Measurements from ENCODE around the gene ZNF467.

ZNF467 gene

DNA sequence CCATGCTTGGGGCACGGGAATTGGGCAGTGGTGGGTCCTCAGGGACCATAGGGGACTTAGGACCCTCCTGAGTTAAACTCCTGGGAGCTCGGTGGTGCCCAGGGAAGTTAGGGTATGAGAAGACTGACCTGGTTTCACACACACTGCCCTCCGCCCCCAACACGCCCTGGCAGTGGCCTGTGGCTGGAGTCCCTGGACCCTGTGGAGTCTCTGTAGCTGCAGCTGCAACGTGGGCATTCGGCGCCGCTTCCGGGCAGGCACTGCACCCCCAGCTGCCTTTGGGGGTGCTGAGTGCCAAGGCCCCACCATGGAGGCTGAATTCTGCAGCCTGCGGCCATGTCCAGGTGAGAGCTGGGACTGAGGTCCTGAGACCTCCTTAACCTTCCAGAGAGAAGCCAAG is 34.9 kb upstream of the ZNF467 start:
- DNase-seq (ENCODE audit: low spot score) = no peak

DNA sequence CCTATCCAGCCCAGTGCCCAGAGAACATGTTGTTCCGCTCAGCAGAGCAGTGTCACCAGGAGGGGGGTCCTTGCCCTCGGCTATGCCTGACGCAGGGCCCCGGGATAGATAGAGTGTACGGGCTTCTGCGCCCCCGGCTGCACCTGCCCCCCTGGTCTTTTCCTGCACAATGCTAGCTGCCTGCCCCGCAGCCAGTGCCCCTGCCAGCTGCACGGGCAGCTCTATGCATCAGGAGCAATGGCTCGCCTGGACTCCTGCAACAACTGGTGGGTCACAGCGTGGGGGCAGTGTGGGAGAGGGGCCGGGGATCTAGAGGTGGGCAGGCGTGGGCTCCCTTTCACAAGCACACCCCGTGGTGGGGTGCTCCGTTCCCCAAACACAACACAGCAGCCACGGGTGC is 33.3 kb upstream of the ZNF467 start:
- DNase-seq (ENCODE audit: low spot score) = no peak

DNA sequence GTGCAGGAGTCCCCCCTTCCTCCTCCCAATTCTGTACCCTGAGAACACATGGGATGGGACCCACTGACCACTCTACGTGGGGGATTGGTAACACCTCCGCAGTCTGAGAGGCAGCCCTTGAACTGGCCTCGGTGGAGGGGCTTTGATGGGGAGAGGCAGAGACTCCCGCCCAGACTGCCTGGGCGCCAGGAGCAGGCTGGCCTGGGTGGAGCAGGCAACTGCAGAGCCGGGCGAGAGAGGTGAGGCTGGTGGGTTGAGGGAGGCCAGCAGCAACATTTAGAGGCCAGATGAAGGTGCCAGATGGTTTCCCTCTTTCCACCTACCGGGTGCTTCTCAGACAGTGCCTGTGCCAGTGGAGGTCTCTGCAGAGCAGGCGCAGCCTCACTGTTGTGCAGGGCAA is 30.7 kb upstream of the ZNF467 start:
- DNase-seq (ENCODE audit: low spot score) = no peak

DNA sequence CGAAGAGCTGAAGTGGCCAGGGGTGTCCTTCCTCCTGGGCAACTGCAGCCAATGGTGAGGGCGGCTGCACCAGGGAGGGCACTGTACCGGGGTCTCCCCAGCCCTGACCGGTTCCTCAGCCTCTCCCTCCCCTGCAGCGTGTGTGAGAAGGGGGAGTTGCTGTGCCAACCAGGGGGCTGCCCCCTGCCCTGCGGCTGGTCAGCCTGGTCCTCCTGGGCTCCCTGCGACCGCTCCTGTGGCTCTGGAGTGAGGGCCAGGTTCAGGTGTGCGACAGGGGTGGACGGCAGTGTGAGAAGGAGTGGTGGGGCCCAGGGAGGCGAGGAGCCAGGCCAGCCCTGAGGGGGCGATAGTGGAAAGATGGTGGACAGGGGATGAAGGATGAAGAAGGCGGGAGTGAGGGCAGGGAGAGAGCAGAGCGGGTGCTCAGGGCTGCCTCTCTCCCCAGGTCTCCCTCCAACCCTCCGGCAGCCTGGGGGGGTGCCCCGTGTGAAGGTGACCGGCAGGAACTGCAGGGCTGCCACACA is 30.2 kb upstream of the ZNF467 start:
- DNase-seq (ENCODE audit: low spot score) = no peak

DNA sequence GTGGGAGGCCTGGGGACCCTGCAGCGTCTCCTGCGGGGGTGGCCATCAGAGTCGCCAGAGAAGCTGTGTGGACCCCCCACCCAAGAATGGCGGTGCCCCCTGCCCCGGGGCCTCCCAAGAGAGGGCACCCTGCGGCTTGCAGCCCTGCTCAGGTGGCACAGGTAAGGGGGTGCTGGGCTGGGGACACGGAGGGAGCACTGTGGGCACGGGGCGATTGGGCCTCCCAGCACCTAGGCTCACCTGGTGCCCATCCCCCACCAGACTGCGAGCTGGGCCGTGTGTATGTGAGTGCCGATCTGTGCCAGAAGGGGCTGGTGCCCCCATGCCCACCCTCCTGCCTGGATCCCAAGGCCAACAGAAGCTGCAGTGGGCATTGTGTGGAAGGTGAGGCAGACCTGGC is 29.6 kb upstream of the ZNF467 start:
- DNase-seq (ENCODE audit: low spot score) = no peak

DNA sequence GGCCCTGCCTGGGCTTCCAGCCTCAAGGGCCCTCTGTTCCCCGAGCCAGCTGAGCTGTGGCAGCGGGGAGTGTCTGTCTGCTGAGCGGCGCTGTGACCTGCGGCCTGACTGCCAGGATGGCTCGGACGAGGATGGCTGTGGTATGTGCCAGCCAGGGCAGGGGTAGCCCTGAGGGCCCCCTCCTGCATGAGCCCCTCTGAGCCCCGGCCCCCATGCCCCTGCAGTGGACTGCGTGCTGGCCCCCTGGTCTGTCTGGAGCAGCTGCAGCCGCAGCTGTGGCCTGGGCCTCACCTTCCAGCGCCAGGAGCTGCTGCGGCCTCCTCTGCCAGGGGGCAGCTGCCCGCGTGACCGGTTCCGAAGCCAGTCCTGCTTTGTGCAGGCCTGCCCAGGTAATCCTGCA is 28.4 kb upstream of the ZNF467 start:
- DNase-seq (ENCODE audit: low spot score) = no peak

DNA sequence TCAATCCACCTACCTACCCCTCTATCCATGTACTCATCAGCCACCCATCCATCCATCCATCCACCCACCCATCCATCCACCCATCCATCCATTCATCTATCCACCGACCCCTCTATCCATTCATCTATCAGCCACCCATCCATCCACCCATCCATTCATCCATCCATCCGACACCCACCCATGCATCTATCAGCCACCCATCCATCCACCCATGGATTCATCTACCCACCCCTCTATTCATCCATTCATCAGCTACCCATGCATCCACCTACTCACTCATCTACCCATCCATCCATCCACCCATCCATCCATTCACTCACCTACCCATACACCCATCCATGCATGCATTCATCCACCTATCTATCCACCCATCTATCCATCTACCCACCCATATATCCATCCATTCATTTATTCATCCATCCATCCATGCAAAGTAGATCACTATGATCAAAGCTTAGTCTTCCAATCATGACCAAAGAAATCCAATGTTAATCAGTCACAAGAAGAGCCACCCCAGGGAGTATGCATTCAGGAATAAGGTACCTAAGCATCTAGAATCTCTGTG is 27.7 kb upstream of the ZNF467 start:
- no peak for DNase-seq (ENCODE audit: low spot score)

DNA sequence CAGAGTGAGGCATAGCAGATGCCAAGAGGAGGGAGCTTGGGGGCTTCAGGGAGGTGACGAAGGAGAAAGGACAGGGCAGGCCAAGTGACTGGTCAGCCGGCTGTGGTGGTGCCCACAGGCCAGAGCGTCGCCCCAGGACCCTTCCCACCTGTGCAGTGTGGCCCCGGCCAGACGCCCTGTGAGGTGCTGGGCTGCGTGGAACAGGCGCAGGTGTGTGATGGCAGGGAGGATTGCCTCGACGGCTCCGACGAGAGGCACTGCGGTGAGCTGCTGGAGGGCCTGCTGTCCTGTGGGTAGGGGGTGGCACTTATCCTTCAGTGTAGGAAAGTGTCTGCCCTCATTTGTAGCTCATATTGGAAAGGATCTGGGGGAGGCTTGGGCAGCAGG is 26.8 kb upstream of the ZNF467 start:
- no peak for DNase-seq (ENCODE audit: low spot score)

DNA sequence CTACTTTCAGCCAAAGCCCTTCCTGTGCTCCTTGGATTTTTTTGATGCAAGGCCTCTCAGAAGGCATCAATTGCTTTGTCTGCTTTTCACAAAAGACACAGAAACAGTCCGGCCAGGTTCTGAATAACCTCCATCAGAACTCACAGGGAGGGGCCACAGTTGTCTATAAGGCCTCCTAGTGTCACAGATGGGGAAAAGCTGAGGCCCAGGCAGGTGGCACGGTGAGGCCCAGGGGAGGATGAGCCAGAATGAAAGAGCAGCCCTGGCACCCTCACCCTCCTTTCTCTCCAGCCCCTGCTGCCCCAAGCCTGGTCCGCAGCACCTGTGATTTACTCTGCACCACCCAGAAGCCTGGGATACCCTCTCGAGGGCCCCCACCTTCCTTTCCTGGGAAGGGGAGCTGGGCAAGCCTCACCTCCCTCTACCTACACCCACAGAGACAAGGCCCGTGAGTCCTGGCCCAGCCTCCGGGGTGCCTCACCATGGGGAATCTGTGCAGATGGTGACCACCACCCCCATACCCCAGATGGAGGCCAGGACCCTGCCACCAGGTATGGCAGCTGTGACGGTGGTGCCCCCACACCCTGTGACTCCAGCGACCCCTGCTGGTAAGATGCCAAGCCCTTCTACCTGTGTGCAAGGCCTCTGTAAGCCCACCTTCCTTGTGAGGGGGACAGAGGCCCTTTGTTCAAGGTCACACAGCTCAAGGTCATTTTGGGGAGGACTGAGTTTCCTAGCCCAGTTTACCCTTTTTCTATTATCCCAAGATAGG is 26.2 kb upstream of the ZNF467 start:
- DNase-seq (ENCODE audit: low spot score) = no peak

DNA sequence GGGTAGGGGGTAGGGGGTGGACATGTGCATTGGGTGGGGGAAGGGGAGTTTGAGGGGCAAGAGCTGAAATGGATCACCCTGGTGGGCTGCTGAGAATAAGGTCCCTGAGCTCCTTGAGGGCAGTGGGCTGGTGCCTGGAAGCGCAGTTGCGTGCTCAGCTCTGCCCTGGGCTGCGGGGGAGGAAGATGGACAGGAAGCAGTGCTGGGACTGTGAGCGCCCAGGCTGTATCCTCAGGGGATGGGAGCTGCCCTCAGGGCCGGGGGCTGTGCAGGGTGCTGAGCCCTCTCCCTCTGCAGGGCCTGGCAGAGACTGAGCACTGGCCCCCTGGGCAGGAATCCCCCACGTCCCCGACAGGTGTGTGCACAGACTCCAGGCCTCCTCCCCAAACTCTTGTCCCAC is 24.4 kb upstream of the ZNF467 start:
- DNase-seq (ENCODE audit: low spot score) = no peak

DNA sequence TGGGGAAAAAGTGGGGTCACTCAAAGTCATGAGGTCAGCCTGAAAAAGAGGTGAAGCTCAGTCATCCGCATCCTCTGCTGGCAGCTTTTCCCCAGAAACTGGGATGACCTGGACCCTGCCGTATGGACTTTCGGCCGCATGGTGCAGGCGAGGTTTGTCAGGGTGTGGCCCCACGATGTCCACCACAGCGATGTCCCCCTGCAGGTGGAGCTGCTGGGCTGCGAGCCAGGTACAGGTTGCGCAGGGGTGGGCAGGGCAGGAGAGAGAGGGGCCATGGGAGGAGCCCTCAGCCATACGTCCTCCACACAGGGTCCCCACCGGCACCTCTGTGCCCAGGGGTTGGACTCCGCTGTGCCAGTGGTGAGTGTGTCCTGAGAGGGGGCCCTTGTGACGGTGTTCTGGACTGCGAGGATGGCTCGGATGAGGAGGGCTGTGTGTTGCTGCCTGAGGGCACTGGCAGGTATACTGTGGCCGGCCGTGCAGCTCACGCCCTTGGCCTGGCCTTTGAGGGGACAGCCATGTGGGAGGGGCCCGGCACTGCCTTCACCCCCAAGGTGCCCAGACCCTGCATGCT is 23.0 kb upstream of the ZNF467 start:
- DNase-seq (ENCODE audit: low spot score) = no peak

DNA sequence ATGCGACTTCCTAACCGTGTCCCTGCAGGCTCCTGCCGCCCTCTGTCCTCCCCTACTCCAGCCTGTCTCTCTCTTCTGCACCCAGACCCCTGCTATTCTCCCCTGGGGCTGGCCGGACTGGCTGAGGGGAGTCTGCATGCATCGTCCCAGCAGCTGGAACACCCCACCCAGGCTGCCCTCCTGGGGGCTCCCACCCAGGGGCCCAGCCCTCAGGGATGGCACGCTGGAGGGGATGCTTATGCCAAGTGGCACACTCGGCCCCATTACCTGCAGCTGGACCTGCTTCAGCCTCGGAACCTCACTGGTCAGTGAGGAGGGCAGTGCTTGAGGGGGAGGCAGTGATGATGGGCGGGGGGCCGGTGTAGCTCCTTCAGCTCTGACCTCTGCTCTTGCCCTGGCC is 21.7 kb upstream of the ZNF467 start:
- no peak for DNase-seq (ENCODE audit: low spot score)

DNA sequence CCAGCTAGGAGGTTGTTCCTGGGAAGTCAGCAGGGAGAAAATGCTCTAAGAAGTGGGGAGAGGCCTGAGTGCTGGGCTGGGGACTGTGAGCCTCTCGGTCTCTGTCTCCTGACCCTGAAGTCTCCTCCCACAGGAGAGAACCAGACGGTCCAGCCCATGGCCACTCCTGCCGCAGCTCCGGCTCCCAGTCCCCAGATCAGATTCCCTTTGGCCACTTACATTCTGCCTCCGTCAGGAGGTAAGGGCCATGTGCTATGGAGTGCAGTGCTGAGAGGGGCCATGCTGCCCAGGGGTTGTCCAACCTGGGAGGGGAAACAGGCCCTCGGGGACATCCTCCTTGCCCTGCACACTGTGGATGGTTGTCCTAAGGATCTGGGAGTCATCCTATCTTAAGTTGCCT is 21.3 kb upstream of the ZNF467 start:
- peak; percentile 44 for DNase-seq (ENCODE audit: low spot score)

DNA sequence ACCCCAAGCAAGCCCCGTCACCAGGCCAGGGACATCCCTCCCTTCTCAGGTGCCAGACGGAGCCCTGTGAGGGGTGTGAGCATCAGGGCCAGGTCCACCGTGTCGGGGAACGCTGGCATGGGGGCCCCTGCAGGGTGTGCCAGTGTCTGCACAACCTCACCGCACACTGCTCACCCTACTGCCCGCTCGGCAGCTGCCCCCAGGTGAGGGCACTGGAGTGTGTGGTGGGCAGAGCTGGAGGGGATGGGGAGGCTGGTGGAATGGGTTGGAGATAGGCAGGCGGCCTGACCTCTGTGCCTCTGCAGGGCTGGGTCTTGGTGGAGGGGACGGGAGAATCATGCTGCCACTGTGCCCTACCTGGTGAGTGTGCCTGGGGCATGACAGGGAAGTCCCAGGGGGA is 19.9 kb upstream of the ZNF467 start:
- DNase-seq (ENCODE audit: low spot score) = no peak

DNA sequence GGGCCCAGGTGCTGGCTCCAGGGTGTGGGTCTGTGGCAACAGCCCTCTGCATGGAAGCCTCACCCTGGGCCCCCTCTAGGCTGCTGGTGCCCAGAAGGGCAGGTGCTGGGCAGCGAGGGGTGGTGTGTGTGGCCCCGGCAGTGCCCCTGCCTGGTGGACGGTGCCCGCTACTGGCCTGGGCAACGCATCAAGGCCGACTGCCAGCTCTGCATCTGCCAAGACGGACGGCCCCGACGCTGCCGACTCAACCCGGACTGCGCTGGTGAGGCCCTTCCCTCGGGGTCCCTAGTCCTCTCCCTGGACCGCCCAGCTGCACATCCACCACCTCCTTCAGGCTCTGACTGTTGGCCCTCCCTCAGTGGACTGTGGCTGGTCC is 18.8 kb upstream of the ZNF467 start:
- DNase-seq (ENCODE audit: low spot score) = no peak

DNA sequence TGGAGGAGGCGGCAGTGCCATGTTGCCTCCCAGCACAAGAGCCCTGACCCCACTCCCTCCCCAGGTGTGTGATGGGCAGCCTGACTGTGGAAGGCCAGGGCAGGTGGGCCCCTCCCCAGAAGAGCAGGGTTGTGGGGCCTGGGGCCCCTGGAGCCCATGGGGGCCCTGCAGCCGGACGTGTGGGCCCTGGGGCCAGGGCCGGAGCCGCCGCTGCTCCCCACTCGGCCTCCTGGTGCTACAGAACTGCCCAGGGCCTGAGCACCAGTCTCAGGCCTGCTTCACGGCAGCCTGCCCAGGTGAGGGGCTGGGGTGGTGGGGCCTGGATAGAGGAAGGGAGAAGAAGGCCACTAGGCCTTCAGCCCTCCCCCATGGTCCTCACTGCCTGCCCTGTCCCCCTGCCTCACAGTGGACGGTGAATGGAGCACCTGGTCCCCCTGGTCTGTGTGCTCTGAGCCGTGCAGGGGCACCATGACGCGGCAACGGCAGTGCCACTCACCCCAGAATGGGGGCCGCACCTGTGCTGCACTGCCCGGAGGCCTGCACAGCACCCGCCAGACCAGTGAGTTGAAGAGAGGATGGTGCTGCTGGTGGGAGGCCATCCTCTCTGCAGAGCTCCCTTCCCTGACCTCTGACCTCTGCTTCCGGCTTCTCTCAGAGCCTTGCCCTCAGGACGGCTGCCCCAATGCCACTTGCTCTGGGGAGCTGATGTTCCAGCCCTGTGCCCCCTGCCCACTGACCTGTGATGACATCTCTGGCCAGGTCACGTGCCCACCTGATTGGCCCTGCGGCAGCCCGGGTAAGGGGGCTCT is 18.2 kb upstream of the ZNF467 start:
- DNase-seq (ENCODE audit: low spot score) = no peak

DNA sequence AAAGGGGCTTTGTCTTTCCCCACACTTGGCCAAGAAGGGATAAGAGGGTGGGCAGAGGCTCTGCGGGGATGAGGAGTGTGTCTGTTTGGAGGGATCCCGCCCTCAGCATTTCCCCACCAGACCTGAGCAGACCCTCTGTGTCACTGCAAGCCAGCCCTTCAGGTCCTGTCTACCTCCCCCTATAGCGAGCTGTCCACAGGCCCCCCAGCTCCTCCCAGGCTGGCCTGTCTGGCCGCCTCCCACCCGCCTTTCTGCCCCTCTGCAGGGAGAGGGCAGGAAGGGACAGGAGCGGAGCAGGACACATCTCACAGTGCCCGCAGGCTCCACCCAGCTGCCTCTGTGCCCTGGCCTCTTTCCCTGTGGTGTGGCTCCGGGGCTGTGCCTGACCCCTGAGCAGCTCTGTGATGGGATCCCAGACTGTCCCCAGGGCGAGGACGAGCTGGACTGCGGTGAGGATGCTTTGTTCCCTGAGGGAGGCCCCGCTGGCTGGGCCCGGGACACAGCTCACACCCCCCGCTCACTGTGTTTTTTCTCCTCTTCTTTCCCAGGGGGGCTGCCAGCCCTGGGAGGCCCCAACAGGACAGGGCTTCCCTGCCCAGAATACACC is 17.5 kb upstream of the ZNF467 start:
- no peak for DNase-seq (ENCODE audit: low spot score)

DNA sequence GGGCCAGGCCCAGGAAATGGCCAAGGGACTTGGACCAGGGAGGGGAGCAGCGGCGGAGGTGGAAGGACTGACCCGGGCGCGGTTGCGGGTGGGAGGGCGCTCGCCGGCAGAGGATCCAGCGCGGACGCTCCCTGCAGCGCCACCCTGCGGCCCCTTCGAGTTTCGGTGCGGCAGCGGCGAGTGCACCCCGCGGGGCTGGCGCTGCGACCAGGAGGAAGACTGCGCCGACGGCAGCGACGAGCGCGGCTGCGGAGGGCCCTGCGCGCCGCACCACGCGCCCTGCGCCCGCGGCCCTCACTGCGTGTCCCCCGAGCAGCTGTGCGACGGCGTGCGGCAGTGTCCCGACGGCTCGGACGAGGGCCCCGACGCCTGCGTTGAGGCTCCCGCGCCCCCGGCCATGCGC is 16.8 kb upstream of the ZNF467 start:
- DNase-seq (ENCODE audit: low spot score) = peak; percentile 65

DNA sequence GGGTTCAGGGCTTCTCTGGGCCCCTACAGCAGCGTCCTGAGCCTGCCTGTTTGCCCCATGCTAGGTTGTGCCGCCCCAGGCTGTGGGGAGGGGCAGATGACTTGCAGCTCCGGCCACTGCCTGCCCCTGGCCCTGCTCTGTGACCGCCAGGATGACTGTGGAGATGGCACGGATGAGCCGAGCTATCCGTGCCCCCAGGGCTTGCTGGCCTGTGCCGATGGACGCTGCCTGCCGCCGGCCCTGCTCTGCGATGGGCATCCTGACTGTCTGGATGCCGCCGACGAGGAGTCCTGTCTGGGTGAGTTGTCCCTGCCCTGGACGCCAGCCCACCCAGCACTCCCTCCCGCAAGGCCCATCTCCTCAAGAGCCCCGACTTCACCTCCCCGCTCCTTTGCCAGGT is 15.7 kb upstream of the ZNF467 start:
- DNase-seq (ENCODE audit: low spot score) = no peak

DNA sequence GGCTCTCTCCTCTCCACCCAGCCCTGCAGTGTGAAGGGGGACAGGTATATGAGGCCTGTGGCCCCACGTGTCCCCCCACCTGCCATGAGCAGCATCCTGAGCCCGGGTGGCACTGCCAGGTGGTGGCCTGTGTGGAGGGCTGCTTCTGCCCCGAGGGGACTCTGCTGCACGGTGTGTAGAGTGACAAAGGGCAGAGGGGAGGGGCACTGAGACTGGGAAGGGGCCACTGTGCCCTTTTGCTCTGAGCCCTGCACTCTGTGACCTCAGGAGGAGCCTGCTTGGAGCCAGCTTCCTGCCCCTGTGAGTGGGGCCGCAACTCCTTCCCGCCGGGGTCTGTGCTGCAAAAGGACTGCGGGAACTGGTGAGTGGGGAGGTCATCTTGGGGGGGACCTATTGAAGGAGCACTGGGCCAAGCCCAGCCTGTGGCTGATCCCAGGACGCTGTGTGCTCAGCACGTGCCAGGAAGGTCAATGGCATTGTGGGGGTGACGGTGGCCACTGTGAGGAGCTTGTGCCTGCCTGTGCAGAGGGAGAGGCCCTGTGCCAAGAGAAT is 15.0 kb upstream of the ZNF467 start:
- DNase-seq (ENCODE audit: low spot score) = no peak

DNA sequence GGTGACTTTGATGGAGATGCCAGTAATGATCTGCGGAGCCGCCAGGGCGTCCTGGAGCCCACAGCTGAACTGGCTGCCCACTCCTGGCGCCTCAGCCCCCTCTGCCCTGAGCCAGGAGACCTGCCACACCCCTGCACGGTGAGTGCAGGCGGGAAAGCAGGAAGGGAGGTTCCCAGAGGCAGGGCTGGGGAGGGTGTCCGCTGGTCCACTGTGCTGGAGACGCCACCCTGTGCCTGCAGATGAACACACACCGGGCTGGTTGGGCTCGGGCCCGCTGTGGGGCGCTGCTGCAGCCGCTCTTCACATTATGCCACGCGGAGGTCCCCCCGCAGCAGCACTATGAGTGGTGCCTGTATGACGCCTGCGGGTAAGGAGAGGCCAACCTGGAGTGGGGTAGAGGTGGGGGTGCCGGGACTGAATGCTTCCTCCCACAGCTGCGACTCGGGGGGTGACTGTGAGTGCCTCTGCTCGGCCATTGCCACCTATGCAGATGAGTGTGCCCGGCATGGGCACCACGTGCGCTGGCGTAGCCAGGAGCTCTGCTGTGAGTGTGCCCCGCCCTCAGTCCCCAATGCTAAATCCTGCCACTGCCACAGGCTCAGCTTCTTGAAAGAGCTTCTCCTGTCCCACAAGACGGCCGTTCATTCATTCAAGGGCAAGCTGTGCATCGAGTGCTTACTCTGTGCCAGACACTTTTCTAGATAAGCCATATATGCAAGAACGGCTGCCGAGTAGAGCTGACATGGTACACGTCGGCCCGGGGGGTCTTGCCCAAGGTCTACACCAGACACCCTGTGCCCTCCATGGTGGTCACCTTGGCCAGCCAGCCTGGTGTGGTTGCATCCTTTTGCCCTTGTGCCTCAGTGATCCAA is 14.3 kb upstream of the ZNF467 start:
- no peak for DNase-seq (ENCODE audit: low spot score)
